GM21447 (cell line): ENCODE measurements around the gene CD83.
"Not testable (repeated sequence)": the region's sequence is repeated elsewhere in the genome, so short reads cannot be mapped to it uniquely, and the experiment has no call there.

ENCODE experiments used
- ATAC-seq: cut with Tn5 transposase; IDR thresholded peaks from one replicate; pipeline ENCODE4 v1.9.1; 2021; ENCODE audit not compliant: unreplicated experiment

The CD83 gene, protein sequence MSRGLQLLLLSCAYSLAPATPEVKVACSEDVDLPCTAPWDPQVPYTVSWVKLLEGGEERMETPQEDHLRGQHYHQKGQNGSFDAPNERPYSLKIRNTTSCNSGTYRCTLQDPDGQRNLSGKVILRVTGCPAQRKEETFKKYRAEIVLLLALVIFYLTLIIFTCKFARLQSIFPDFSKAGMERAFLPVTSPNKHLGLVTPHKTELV

DNA sequence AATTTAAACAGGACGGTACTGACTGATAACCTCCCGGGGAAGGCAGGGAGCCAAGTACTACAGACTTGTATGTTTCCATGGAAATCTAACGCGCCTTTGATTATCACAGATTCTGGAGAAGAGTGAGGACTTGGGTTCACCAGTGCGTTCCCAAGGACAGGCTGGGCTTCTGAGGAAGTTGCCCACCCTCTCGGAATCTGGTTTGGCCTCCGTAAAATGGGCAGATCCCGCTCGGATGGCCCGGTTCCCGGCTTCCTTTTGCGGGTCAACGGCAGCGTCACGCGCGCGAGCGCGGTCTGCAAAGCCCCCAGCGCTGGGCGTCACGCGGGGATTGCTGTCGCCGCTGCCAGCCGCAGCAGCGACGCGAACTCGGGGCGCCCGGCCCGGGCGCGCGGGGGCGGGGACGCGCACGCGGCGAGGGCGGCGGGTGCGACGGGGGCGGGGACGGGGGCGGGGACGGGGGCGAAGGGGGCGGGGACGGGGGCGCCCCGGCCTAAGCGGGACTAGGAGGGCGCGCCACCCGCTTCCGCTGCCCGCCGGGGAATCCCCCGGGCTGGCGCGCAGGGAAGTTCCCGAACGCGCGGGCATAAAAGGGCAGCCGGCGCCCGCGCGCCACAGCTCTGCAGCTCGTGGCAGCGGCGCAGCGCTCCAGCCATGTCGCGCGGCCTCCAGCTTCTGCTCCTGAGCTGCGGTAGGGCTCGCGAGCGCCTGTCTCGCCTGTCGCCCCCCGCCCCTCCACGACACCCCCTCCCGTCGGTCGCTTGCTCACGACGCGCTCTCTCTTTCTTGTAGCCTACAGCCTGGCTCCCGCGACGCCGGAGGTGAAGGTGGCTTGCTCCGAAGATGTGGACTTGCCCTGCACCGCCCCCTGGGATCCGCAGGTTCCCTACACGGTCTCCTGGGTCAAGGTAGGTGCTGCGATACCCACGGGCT, at the start of gene CD83:
Gene CD83, plus strand, starts transcription at position 615 of the 933 bp plus-strand sequence. Its CDS starts 40 bp downstream, at position 655.
- peak; percentile 44 for ATAC-seq

DNA sequence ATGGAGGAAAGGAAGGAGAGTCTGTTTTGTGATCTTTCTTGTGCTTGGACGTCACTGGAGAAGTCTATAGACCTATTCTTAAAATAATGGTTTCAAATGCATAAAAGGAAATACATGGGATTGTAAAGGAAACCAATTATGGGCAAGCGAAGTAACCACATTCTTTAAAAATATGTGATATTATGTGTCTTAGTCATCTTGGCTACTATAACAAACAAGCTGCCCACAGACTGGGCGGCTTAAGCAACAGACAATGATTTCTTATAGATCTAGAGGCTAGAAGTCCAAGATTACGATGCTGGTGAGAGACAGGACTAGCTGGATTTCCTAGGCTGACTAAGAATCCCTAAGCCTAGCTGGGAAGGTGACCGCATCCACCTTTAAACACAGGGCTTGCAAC, 49.4 kb upstream of the CD83 start:
- no peak for ATAC-seq

DNA sequence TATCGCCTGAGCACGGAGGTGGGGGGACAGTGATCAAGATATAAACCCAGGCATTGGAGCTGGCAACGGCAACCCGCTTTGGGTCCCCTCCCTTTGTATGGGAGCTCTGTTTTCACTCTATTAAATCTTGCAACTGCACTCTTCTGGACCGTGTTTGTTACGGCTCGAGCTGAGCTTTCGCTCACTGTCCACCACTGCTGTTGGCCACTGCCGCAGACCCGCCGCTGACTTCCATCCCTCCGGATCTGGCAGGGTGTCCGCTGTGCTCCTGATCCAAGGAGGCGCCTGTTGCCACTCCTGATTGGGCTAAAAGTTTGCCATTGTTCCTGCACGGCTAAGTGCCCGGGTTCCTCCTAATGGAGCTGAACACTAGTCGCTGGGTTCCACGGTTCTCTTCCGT, 48.9 kb upstream of the CD83 start:
- ATAC-seq: no peak

DNA sequence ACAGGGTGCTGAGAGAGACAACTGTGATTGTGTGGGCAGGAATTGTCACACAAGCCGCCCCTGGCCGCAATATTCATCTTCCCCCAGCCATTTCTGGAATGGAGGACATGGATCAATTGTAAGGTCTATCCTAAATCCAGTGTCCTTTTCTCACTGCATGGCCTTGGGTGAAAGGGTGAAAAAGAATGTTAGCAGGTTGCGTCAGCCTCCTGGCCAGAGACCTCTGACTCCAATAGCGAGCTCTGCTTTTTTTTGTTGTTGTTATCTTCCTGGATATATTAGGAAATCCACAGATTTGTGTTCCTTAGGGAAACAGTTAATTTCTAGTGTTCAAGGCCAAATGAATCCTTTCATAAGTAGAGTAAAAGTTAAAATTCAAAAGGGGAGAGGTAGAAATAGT, 47.1 kb upstream of the CD83 start:
- ATAC-seq: no peak

DNA sequence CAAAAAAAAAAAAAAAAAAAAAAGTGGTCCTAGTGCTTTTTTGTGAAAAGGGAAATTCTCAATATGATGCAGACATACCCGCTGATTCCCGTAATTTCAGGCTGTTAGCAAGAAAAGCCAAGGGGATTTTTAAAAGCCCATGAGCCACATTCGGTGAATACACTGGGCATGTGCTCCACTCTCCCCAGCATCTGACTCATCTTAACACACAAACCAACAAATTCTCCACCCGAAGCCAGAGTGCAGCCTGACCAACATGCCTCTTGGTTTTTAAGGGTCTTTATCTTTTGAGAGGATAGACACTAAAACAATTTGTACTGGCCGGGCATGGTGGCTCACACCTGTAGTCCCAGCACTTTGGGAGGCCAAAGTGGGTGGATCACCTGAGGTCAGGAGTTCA, 45.5 kb upstream of the CD83 start:
- ATAC-seq: no peak

DNA sequence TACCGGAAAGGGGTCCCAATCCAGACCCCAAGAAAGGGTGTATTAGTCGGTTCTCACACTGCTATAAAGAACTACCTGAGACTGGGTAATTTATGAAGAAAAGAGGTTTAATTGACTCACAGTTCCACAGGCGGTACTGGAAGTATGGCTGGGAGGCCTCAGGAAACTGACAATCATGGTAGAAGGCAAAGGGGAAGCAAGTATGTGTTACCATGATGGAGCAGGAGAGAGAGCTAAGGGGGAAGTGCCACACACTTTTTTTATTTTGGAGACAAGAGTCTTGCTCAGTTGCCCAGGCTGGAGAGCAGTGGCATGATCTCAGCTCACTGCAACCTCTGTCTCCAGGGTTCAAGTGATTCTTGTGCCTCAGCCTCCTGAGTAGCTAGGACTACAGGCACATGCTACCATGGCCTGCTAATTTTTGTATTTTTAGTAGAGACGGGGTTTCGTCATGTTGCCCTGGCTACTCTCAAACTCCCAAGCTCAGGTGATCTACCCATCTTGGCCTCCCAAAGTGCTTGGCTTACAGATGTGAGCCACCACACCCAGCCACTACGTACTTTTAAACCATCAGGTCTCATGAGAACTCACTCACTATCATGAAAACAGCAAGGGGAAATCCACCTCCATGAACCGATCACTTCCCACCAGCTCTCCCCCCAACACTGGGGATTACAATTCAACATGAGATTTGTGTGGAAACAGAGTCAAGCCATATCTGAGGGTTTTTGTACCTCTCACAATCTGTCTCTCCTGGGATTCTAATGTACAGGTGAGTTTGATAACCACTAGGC, 43.8 kb upstream of the CD83 start:
- ATAC-seq: not testable (repeated sequence)

DNA sequence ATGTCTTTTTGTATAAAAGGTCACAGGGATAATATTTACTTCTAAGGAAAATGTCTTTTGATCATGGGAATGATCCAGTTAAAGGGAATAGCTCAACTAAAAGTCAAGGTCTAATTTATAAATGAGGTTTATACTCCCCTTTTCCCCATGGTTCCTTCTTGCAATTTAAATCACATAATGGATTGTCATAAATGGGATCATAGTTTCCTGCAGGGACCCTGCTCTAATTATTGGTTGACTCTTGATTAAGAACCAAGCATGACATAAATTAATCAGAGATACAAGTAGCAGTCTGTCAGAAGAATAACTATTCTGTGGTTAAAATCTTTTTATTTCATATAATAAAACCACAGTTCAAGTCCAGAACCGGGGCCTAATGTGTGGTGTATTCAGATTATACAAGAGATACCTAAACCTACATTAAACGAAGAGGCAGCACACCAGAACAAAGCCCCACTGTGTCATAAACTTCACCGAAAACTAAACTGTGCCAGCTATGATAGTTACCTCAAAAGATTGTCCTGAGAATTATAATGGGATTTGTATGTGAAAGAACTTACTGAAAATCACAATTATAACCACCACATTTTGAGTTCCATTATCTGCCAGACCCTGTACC, 43.0 kb upstream of the CD83 start:
- ATAC-seq: no peak

DNA sequence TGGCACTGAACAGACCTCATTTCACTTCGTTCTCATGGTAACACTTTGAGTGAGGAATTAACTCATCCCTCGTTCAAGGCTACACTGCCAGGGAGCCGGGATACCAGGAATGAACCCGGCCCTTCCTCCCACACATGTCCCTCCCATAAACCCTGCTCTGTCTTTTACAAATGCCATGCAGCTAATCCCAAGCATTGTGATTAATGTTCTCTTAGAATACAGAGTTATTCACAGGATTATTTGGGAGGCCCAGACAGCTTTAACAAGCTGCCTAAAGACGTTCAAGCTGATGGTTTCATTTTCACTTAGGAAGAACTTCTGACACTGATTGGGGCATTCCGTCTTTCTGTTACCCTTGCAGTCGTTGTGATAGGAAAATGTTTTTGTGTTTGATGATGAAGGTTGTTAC, 42.5 kb upstream of the CD83 start:
- peak; percentile 67 for ATAC-seq

DNA sequence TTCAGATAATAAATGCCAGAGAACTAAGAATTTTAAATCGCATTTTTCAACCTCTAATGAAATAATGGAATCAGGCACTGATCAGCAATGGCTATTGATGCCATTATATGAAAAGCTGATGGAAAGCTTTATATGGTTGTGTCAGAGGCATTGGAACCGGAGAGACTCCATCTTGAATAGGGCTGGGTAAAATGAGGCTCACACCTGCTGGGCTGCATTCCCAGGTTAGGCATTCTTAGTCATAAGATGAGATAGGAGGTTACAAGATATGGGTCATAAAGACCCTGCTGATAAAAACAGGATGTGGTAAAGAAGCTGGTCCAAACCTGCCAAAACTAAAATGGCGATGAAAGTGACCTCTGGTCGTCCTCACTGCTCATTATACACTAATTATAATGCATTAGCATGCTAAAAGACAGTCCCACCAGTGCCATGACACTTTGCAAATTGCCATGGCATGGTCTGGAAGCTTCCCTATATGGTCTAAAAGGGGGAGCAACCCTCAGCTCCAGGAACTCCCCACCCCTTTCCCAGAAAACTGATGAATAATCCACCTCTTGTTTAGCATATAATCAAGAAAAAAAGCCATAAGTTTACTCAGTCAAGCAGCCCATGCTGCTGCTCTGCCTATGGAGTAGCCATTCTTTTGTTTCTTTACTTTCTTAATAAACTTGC, 40.2 kb upstream of the CD83 start:
- no peak for ATAC-seq

DNA sequence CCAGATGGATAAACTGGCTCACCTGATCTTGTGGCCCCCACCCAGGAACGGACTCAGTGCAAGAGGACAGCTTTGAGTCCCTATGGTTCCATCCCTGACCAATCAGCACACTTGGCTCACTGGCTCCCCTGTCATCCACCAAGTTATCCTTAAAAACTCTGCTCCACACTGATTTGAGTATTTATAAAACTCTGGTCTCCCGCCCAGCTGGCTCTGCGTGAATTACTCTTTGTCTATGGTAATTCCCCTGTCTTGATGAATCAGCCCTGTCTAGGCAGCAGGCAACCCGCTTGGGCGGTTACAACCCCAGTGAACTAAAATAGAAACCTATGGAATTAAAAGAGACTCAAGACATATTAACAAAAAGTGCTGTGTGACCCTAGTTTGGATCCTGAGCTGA, 38.1 kb upstream of the CD83 start:
- no peak for ATAC-seq

DNA sequence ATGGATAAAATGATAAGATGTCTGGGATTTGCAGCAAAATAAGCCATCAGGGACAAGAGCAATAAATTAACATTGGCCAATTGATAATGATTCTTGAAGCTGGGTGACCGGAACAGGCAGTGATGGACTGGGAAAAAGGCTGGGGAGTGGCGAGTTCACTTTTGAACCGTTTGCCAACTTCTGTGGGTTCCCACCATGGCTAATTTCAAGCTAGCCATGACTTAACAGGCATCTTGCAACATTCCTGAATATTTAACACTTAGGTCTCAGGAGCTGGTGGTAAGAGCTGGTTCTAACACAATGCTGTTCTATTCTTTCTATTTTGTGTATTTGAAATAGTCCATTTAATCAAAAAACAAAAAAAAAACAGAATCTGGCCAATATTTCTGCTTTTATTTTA, 37.6 kb upstream of the CD83 start:
- no peak for ATAC-seq

DNA sequence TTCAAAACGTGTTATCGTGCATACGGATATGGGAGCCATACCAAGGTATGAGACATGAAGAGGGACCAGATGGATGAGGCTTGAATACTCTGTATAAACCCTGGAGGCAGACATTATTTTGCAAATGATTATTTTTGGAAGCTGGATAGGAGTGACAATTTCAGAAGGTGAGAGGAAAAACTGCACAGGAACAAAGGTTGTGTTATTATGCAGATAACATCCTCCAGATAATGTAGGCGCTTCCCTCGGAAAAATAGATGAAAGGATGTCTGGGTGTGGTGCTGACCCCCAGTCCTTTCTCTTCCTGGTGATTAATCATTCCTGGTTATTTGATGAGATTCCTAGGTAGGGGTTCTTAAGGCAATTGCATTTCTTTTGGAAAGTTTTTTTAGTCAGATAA, 36.4 kb upstream of the CD83 start:
- ATAC-seq: no peak

DNA sequence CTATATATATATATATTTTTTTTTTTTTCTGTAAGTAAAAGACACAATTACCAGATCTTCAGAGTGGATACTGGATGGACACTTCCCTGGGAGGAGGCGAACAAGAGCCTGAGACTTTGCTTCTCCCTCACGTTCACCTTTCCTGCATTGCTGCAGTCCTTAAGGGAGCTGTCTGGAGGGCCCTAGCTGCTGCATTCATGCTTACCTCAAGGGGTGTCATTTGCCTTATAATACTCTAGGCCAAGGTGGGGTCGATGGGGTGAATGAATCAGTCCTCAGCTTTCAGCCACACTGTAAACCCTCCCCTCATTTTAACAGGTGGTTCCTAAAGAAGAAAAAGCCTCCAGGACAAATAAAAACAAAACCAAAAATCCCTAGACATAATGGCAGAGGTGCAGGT, 34.8 kb upstream of the CD83 start:
- no peak for ATAC-seq

DNA sequence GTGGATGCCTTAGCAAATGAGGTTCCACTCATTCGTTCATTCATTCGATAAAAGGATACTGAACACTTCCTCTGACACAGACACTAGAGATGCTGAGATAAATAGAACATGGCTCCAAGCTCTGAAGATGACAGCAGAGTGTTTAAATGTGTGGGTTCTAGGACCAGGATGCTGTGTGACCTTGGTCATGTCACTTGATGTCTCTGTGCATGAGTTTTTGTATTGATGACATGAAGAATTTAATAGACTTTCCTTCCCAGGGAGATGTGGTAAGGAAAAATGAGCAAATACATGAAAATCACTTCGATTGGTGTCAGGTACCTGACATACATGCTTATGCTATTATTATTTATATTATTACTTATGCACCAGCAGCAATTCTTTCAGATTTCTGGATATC, 34.3 kb upstream of the CD83 start:
- no peak for ATAC-seq

DNA sequence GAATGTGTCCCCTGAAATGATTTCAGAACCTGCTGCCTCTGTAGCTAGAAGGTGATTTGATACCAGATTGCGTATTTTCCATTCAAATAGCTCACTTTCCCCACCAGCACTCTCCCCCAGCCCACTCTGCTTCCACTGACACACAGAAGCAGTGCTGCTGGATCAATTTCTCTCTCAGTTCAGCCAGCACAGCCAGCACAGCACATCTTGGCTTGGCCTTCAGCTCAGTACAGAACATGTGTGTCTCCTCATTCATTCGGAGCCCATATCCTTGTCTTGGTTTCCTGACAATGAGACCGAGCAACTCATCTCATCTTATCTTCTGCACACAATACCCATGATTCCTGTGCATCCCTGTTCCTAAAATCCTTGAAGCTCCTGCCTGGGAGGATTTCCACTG, 33.8 kb upstream of the CD83 start:
- ATAC-seq: no peak

DNA sequence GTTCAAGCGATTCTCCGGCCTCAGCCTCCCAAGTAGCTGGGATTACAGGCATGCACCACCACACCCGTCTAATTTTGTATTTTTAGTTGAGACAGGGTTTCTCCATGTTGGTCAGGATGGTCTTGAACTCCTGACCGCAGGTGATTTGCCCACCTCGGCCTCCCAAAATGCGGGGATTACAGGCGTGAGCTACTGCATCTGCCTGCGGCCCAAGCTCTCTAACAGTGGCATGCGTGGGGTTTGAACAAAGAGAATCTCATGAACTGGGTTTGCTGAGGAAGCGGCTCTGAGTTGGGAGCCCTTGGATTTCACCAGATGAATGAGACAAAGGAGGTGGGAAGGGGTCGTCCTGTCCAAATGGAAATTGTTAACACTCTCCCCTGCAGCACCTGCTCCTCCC, 33.2 kb upstream of the CD83 start:
- no peak for ATAC-seq

DNA sequence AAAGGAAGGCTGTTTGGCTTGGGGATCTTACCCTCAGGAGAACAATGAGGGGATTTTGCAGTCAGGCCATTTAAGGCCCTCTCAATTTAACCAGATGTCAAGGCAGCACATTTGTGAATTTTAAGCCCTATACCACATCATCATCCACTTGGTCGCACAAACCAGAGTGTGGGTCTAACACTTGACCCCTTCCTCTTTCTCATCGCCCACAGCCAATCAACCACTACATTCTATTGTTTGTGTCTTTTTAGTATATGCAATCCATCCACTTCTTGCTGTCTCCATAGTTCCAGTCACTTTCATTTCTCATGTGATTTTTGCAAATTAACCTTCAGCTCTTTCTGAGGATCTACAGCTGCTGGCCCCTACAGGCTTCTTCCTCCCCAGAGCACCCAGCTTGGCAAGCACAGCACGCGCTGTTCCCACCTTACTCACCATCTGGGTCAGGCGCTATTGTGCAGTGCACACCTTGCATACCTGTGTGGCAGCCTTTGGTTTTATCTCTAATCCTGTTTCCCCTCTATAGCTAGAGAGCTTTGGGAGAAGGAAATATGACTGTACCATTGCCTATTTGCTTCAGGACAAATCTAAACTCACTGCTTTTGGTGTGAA, 32.3 kb upstream of the CD83 start:
- no peak for ATAC-seq

DNA sequence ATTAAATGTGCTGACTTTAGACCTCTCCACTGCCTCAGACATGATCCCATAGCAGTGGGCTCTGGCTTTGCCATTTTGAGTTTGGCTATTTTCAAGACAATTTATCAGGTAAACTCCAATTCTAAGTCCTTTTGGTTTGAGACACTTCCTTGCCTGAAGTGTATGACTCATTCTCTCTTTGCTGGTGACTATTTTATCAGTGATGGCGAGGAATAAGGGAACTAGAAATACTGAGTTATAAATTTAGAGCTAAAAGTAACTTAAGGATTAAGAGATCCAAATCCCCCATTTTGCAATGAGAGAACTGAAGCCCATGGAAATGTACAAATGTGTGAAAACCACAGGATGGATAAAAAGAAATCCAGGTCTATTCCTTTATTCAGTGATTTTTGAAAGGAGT, 30.9 kb upstream of the CD83 start:
- no peak for ATAC-seq

DNA sequence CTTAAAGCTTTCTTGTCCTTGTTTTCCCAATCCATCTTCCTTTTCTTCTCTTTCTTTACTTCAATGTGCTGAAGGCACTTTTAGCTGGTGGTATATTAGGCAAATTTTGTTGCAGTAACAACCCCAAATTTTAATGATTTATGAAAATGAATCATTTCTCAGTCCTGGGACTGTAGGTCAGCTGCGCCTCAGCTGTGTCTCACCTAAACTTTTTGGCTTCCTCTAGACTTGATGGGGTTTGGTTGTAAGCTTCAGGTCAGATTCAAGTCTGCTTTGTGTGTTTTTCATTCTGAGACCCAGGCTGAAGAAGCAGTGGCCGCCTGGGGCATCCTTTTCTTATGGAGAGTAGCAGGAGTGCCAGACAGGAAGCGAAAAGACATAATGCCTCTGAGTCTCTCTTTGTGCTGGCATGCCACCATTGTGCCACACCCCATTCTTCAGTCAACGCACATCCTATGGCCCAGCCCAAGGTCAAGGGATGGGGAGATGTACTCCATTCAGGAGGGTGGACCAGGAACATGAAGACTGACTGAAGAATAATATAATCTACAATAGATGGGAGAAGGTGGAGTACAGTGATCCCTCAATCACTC, 28.9 kb upstream of the CD83 start:
- peak; percentile 54 for ATAC-seq

DNA sequence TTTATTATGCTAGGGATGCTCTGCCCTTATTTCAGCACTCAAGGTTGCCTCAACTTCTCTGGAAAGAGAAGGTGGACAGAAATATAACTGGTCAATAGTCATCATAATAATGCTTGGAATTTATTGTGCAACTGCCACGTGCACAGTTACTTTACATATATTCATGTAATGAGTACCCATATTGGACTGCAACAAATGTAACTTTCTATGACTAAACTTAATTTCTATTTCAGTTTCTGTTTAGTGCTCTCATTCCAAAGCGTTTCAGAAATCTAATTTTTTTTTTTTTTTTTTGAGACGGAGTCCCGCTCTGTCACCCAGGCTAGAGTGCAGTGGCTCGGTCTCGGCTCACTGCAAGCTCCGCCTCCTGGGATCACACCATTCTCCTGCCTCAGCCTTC, 28.3 kb upstream of the CD83 start:
- ATAC-seq: peak; percentile 44
